Left ventricle myocardium inferior (tissue), 1 donor: ENCODE measurements around the gene ABHD16B. TPM values are rescaled to one million over a fixed set of nuclear protein-coding genes. Genes with fewer than 3 reads are reported as not detected.
"Not testable (repeated sequence)": the region's sequence is repeated elsewhere in the genome, so short reads cannot be mapped to it uniquely, and the experiment has no call there.

Source experiments
- DNase-seq: peaks from one replicate; pipeline ENCODE4 v3.0.0-alpha.2; 2020
- H3K27ac ChIP-seq: fragments of 200-600 bp; replicated peaks from 2 replicates; pipeline ENCODE4 v1.8.0; 2021
- H3K27me3 ChIP-seq: fragments of 200-600 bp; 2 replicates; pipeline ENCODE4 v1.8.0; 2021; ENCODE audit warnings: low read depth
- H3K36me3 ChIP-seq: fragments of 200-600 bp; 2 replicates; pipeline ENCODE4 v1.8.0; 2021
- H3K4me1 ChIP-seq: fragments of 200-600 bp; 2 replicates; pipeline ENCODE4 v1.8.0; 2021
- H3K4me3 ChIP-seq: fragments of 200-600 bp; 2 replicates; pipeline ENCODE4 v1.8.0; 2021; ENCODE audit warnings: mild to moderate bottlenecking, moderate library complexity
- H3K9me3 ChIP-seq: fragments of 200-600 bp; replicated peaks from 2 replicates; pipeline ENCODE4 v1.8.0; 2021
- CTCF ChIP-seq: fragments of 200-600 bp; IDR thresholded peaks from 2 replicates; pipeline ENCODE4 v1.8.0; 2021; ENCODE audit warnings: antibody characterized with exemption, mild to moderate bottlenecking, borderline replicate concordance
- intact Hi-C: fragments of 100-400 bp; cut with micrococcal nuclease; formaldehyde crosslinking; loops from one replicate; pipeline ENCODE4 v1.11.0; 2022
- total RNA-seq: library from RNA; stranded (reverse); fragmentation: NEBNext Ultra II Directional; extraction: Animal tissue kit (Norgen Biotek cat#: 25700); gene quantifications from one replicate; pipeline ENCODE4 v1.2.1, GENCODE V29; 2021
- donor health status: DM: no; HTN: yes; CAD: no; lungs with severe emphysema.

ABHD16B gene
- total RNA-seq, 1 donor from 2014 or later: not detected

GRCh38 chr20:63847237-63848002 lies 13.9 kb upstream of the ABHD16B start:
- DNase-seq: no peak
- Histone ChIP-seq H3K4me3 (peak overlapping the region; percentile 35), H3K36me3 (no peaks in the 10 kb centered on the region), H3K27me3 (no peaks in the 10 kb centered on the region), H3K27ac (peak overlapping the region; percentile 92), H3K4me1 (peaks cover 55% of the 10 kb centered on the region), H3K9me3 (no peaks in the 10 kb centered on the region)
- TF ChIP-seq CTCF: no peak
- intact Hi-C loops: no loop called here

GRCh38 chr20:63848003-63848911 lies 13.0 kb upstream of the ABHD16B start:
- no peak for DNase-seq
- TF ChIP-seq CTCF: no peak
- H3K4me1 ChIP-seq: peaks cover 61% of the 10 kb centered on the region
- H3K27me3 ChIP-seq: no peaks in the 10 kb centered on the region
- peak overlapping the region; percentile 35 for H3K4me3 ChIP-seq
- H3K36me3 ChIP-seq: no peaks in the 10 kb centered on the region
- intact Hi-C loops: no loop called here
- H3K27ac ChIP-seq: peak overlapping the region; percentile 92
- H3K9me3 ChIP-seq: no peaks in the 10 kb centered on the region

- Histone ChIP-seq H3K4me3 (no peak overlapping the region), H3K36me3 (no peaks in the 10 kb centered on the region), H3K4me1 (peaks cover 62% of the 10 kb centered on the region), H3K9me3 (no peaks in the 10 kb centered on the region), H3K27ac (no peak overlapping the region), H3K27me3 (no peaks in the 10 kb centered on the region)
- intact Hi-C loops: no loop called here
- DNase-seq: no peak
- no peak for TF ChIP-seq CTCF
Measured at GRCh38 chr20:63850689-63851547, 10.4 kb upstream of the ABHD16B start.

GRCh38 chr20:63851548-63851943 lies 9.8 kb upstream of the ABHD16B start:
- H3K27me3 ChIP-seq, intact Hi-C loops, DNase-seq, H3K9me3 ChIP-seq, H3K36me3 ChIP-seq, H3K4me3 ChIP-seq: not testable (repeated sequence)
- Histone ChIP-seq H3K4me1 (peaks cover 62% of the 10 kb centered on the region), H3K27ac (peak overlapping the region; percentile 96)

- H3K9me3 ChIP-seq, H3K27me3 ChIP-seq, intact Hi-C loops, DNase-seq, H3K36me3 ChIP-seq: not testable (repeated sequence)
- Histone ChIP-seq H3K27ac (peak overlapping the region; percentile 96), H3K4me1 (peaks cover 62% of the 10 kb centered on the region), H3K4me3 (peak overlapping the region; percentile 50)
Measured at GRCh38 chr20:63853733-63854068, 7.6 kb upstream of the ABHD16B start.

GRCh38 chr20:63854069-63854765 lies 7.1 kb upstream of the ABHD16B start:
- Histone ChIP-seq H3K4me3 (peak overlapping the region; percentile 50), H3K9me3 (no peaks in the 10 kb centered on the region), H3K4me1 (peaks cover 67% of the 10 kb centered on the region), H3K27ac (peak overlapping the region; percentile 96), H3K36me3 (no peaks in the 10 kb centered on the region), H3K27me3 (no peaks in the 10 kb centered on the region)
- intact Hi-C loops: no loop called here
- no peak for TF ChIP-seq CTCF
- DNase-seq: no peak
